T-helper 17 cell (primary cell): ENCODE data around the gene TNFRSF1B. TPM values are rescaled to one million over a fixed set of nuclear protein-coding genes. Genes with fewer than 3 reads are reported as not detected.

Experiments used
- ATAC-seq: fragments of 150-1000 bp; cut with Tn5 transposase; 2 replicates; pipeline ENCODE4 v1.10.0; 2021; ENCODE audit warnings: mild to moderate bottlenecking, moderate library complexity
- DNase-seq, 3 donors: peaks; one replicate each; pipeline versions ENCODE4 v3.0.0 to v3.0.0-alpha.2; 2020 to 2021
- H3K9me3 ChIP-seq: one replicate; pipeline ENCODE4 v1.7.0; 2013; ENCODE audit warnings: low read length, mild to moderate bottlenecking; ENCODE audit not compliant: control insufficient read depth, poor library complexity, severe bottlenecking
- H3K27ac Mint-ChIP-seq: one replicate; pipeline ENCODE4 v1.8.0; 2022; ENCODE audit warnings: mild to moderate bottlenecking, moderate library complexity, mixed read lengths
- H3K27me3 Mint-ChIP-seq: one replicate; pipeline ENCODE4 v1.8.0; 2022; ENCODE audit warnings: mixed read lengths
- H3K36me3 Mint-ChIP-seq: one replicate; pipeline ENCODE4 v1.8.0; 2022; ENCODE audit warnings: low read depth, mixed read lengths
- H3K4me1 Mint-ChIP-seq: one replicate; pipeline ENCODE4 v1.8.0; 2022; ENCODE audit warnings: mild to moderate bottlenecking, mixed read lengths
- H3K4me3 Mint-ChIP-seq: one replicate; pipeline ENCODE4 v1.8.0; 2022; ENCODE audit warnings: mild to moderate bottlenecking, moderate library complexity, mixed read lengths
- total RNA-seq, 4 donors: library from RNA in 2 of 4; stranded (reverse) in 2 of 4; gene quantifications; one replicate each; pipeline ENCODE4 v1.2.3 and lab custom pipeline; 2022 to 2026

TNFRSF1B gene
- total RNA-seq, 2 donors from 2014 or later = 127 to 132 TPM

DNA sequence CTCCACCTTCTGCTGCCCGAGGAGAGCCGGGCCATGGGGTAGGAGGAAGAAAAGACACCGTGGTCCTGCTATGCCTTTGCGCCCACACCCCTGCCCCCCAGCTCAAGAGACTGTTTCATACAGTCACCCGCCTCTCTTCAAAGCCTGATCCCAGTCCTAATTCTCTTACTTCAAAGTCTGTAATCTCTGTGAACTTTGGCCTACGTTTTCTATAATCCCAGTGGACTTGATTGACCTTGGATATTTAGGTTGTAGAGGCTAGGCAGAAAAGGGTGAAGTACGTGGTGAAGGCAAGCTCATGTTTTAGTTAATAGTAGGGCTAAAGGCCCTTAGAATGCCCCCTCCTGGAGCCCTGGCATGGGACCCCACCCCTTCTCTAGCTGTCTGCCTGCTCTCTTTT, 91.5 kb downstream of the TNFRSF1B start:
- no peaks in the 10 kb centered on the region for H3K9me3 ChIP-seq
- Mint-ChIP-seq H3K4me3 (no peak overlapping the region), H3K27me3 (no peaks in the 10 kb centered on the region), H3K27ac (no peak overlapping the region), H3K4me1 (no peaks in the 10 kb centered on the region), H3K36me3 (peaks cover 12% of the 10 kb centered on the region)
- DNase-seq (no peak), ATAC-seq (no peak)

Other genes starting within 250 kb of the TNFRSF1B start
- 10 to 100 TPM; 17.5 to 20.6 TPM for gene KIAA2013, start 240.6 kb upstream of the TNFRSF1B start, total RNA-seq
- 1 to 10 TPM; 2.8 to 3.0 TPM for gene PLOD1, start 232.3 kb upstream of the TNFRSF1B start, total RNA-seq
- 10 to 100 TPM; 34.7 to 46.4 TPM for gene MFN2, start 186.5 kb upstream of the TNFRSF1B start, total RNA-seq
- gene MIIP, start 147.5 kb upstream of the TNFRSF1B start, total RNA-seq = 10 to 100 TPM; 25.9 to 28.6 TPM
- under 1 TPM; 0.20 to 0.34 TPM for gene TNFRSF8, start 103.7 kb upstream of the TNFRSF1B start, total RNA-seq
- 10 to 100 TPM; 63.5 to 67.6 TPM for gene VPS13D, start 63.0 kb downstream of the TNFRSF1B start, total RNA-seq